HEK293T (cell line): ENCODE measurements around the gene ZNF214.
"Not testable (repeated sequence)": the region's sequence is repeated elsewhere in the genome, so short reads cannot be mapped to it uniquely, and the experiment has no call there.

Experiments
- CTCF ChIA-PET: fragments of 350-600 bp; formaldehyde crosslinking; extraction: SDS; loops from one replicate; lab custom pipeline; 2021; ENCODE audit warnings: antibody characterized with exemption, inconsistent platforms; lab: Yijun Ruan, JAX
- POLR2A ChIA-PET: fragments of 350-600 bp; formaldehyde crosslinking; extraction: SDS; loops from one replicate; lab custom pipeline; 2020; ENCODE audit warnings: antibody characterized with exemption, inconsistent platforms; lab: Yijun Ruan, JAX
- DNase-seq: peaks from one replicate; pipeline ENCODE4 v3.0.0; 2012; ENCODE audit warnings: mixed read lengths; ENCODE audit errors: extremely low spot score
- ARNT ChIP-seq: fragments of 450-650 bp; IDR thresholded peaks from 2 replicates; pipeline ENCODE4 v1.6.1; 2017; ENCODE audit warnings: mild to moderate bottlenecking
- BHLHE40 ChIP-seq: fragments of 450-650 bp; IDR thresholded peaks from 2 replicates; pipeline ENCODE4 v1.6.1; 2016; ENCODE audit warnings: mild to moderate bottlenecking, moderate library complexity, borderline replicate concordance
- CTBP1 ChIP-seq: fragments of 450-650 bp; IDR thresholded peaks from 2 replicates; pipeline ENCODE4 v1.6.1; 2016; ENCODE audit warnings: borderline replicate concordance
- ELF4 ChIP-seq: fragments of 450-650 bp; IDR thresholded peaks from 2 replicates; pipeline ENCODE4 v1.6.1; 2017; ENCODE audit warnings: antibody characterized with exemption
- FOXA1 ChIP-seq: fragments of 450-650 bp; IDR thresholded peaks from 2 replicates; pipeline ENCODE4 v1.6.1; 2016; ENCODE audit warnings: mild to moderate bottlenecking
- FOXK2 ChIP-seq: fragments of 450-650 bp; IDR thresholded peaks from 2 replicates; pipeline ENCODE4 v1.6.1; 2016; ENCODE audit warnings: mild to moderate bottlenecking
- FOXM1 ChIP-seq: fragments of 450-650 bp; IDR thresholded peaks from 2 replicates; pipeline ENCODE4 v1.6.1; 2017; ENCODE audit warnings: mild to moderate bottlenecking, borderline replicate concordance
- HDGF ChIP-seq: fragments of 450-650 bp; IDR thresholded peaks from 2 replicates; pipeline ENCODE4 v1.6.1; 2017; ENCODE audit warnings: antibody characterized with exemption, borderline replicate concordance
- L3MBTL2 ChIP-seq: fragments of 450-650 bp; conservative IDR thresholded peaks from 2 replicates; pipeline ENCODE4 v1.6.1; 2016; ENCODE audit warnings: mild to moderate bottlenecking
- LEF1 ChIP-seq: fragments of 450-650 bp; IDR thresholded peaks from 2 replicates; pipeline ENCODE4 v1.6.1; 2017; ENCODE audit warnings: mild to moderate bottlenecking, borderline replicate concordance
- NFRKB ChIP-seq: fragments of 450-650 bp; IDR thresholded peaks from 2 replicates; pipeline ENCODE4 v1.6.1; 2016; ENCODE audit warnings: mild to moderate bottlenecking, moderate library complexity
- PKNOX1 ChIP-seq: fragments of 450-650 bp; IDR thresholded peaks from 2 replicates; pipeline ENCODE4 v1.6.1; 2016
- SP1 ChIP-seq: fragments of 450-650 bp; IDR thresholded peaks from 2 replicates; pipeline ENCODE4 v1.6.1; 2017
- SUZ12 ChIP-seq: fragments of 450-650 bp; IDR thresholded peaks from 2 replicates; pipeline ENCODE4 v1.6.1; 2016; ENCODE audit warnings: mild to moderate bottlenecking
- TARDBP ChIP-seq: fragments of 450-650 bp; IDR thresholded peaks from 2 replicates; pipeline ENCODE4 v1.6.1; 2016
- ZNF384 ChIP-seq: fragments of 450-650 bp; IDR thresholded peaks from 2 replicates; pipeline ENCODE4 v1.6.1; 2016

ZNF214 gene

GRCh38 chr11:6968816-6969215 lies 51.3 kb downstream of the ZNF214 start:
- DNase-seq: no peak
- POLR2A ChIA-PET: interaction anchor here (0.8 kb wide), 1 partner anchor 42 kb away, joined by 3 read pairs; the partner anchor contains the start of gene ZNF215
- CTCF ChIA-PET: no interaction called here
- TF ChIP-seq L3MBTL2 (no peak), SP1 (no peak), BHLHE40 (no peak), NFRKB (no peak), LEF1 (no peak), FOXM1 (no peak), HDGF (no peak), SUZ12 (no peak), FOXA1 (no peak), FOXK2 (no peak), ZNF384 (no peak), PKNOX1 (no peak), ARNT (no peak), ELF4 (no peak), CTBP1 (no peak), TARDBP (no peak)

- TF ChIP-seq ARNT (no peak), TARDBP (no peak), SUZ12 (no peak), HDGF (no peak), FOXK2 (no peak), FOXM1 (no peak), FOXA1 (no peak), LEF1 (no peak), ZNF384 (no peak), L3MBTL2 (no peak), SP1 (no peak), BHLHE40 (no peak), CTBP1 (no peak), ELF4 (no peak)
- ChIA-PET CTCF (no interaction called here), POLR2A (no interaction called here)
- DNase-seq: no peak
Observed at GRCh38 chr11:6962673-6963072, 57.5 kb downstream of the ZNF214 start.

GRCh38 chr11:6962141-6962540 lies 58.0 kb downstream of the ZNF214 start:
- POLR2A ChIA-PET: interaction anchor here (1.4 kb wide), 1 partner anchor 36 kb away, joined by 5 read pairs; the partner anchor contains the start of gene ZNF215
- CTCF ChIA-PET: no interaction called here

GRCh38 chr11:6954248-6954647 lies 65.9 kb downstream of the ZNF214 start:
- POLR2A ChIA-PET, CTCF ChIA-PET, DNase-seq: not testable (repeated sequence)

More at GRCh38 chr11:6962141-6962540, 58.0 kb downstream of the ZNF214 start:
- no peak for TF ChIP-seq ARNT
- DNase-seq: no peak
